Neuronal stem cell (in vitro differentiated cells): ENCODE measurements around the gene ZFP36L1.

ENCODE experiments used
- DNase-seq: peaks from one replicate; pipeline ENCODE4 v3.0.0-alpha.2; 2013; ENCODE audit warnings: low spot score
- H2AFZ ChIP-seq: one replicate; pipeline ENCODE4 v1.6.1; 2013; ENCODE audit warnings: mild to moderate bottlenecking, low read length, inconsistent platforms
- H2AK5ac ChIP-seq: 2 replicates; pipeline ENCODE4 v1.6.1; 2013; ENCODE audit warnings: low read depth, mild to moderate bottlenecking, inconsistent platforms, low read length, moderate library complexity, mixed read lengths
- H2BK120ac ChIP-seq: 2 replicates; pipeline ENCODE4 v1.6.1; 2013; ENCODE audit warnings: low read depth, mild to moderate bottlenecking, inconsistent platforms, low read length, moderate library complexity, mixed read lengths
- H2BK12ac ChIP-seq: one replicate; pipeline ENCODE4 v1.6.1; 2013; ENCODE audit warnings: low read length, inconsistent platforms
- H2BK15ac ChIP-seq: 2 replicates; pipeline ENCODE4 v1.6.1; 2013; ENCODE audit warnings: mild to moderate bottlenecking, low read length, inconsistent platforms, mixed read lengths
- H2BK5ac ChIP-seq: one replicate; pipeline ENCODE4 v1.6.1; 2013; ENCODE audit warnings: inconsistent platforms, mild to moderate bottlenecking, low read length, moderate library complexity
- H3K14ac ChIP-seq: one replicate; pipeline ENCODE4 v1.6.1; 2013; ENCODE audit warnings: low read length, inconsistent platforms
- H3K18ac ChIP-seq: 2 replicates; pipeline ENCODE4 v1.6.1; 2013; ENCODE audit warnings: low read length, inconsistent platforms
- H3K23ac ChIP-seq: 2 replicates; pipeline ENCODE4 v1.6.1; 2013; ENCODE audit warnings: low read depth, mild to moderate bottlenecking, mixed read lengths, low read length, inconsistent platforms; ENCODE audit not compliant: poor library complexity
- H3K27ac ChIP-seq: replicated peaks from 3 replicates; pipeline ENCODE4 v1.5.1; 2013; ENCODE audit warnings: low read length, inconsistent platforms
- H3K27me3 ChIP-seq, 3 experiments: 2 replicates each; pipeline ENCODE4 v1.6.1; 2013; ENCODE audit warnings: low read length in 3 of 3, mild to moderate bottlenecking in 2 of 3, inconsistent platforms in 1 of 3, low read depth in 1 of 3, mixed read lengths in 1 of 3, moderate library complexity in 1 of 3; ENCODE audit not compliant: control insufficient read depth in 3 of 3, insufficient read depth in 3 of 3
- H3K36me3 ChIP-seq, 2 donors: replicated peaks in 1 of 2; 2 replicates each; pipeline ENCODE4 v1.6.1; 2013; ENCODE audit warnings: low read length in 2 of 2; ENCODE audit not compliant: control insufficient read depth in 2 of 2, insufficient read depth in 2 of 2
- H3K4ac ChIP-seq: 2 replicates; pipeline ENCODE4 v1.6.1; 2013; ENCODE audit warnings: inconsistent platforms, mild to moderate bottlenecking, low read length, moderate library complexity
- H3K4me1 ChIP-seq, 2 donors: 1 replicate in 1 of 2; 2 replicates in 1 of 2; pipeline ENCODE4 v1.6.1; 2013; ENCODE audit warnings: low read length in 2 of 2, low read depth in 1 of 2; ENCODE audit not compliant: control insufficient read depth in 2 of 2, insufficient read depth in 1 of 2
- H3K4me2 ChIP-seq: one replicate; pipeline ENCODE4 v1.6.1; 2013; ENCODE audit warnings: mild to moderate bottlenecking, low read length, inconsistent platforms; ENCODE audit not compliant: insufficient read depth, poor library complexity, severe bottlenecking
- H3K4me3 ChIP-seq, 2 donors: 2 replicates each; pipeline ENCODE4 v1.5.1; 2013; ENCODE audit warnings: low read length in 2 of 2, mild to moderate bottlenecking in 2 of 2, inconsistent platforms in 1 of 2, moderate library complexity in 1 of 2
- H3K79me1 ChIP-seq: one replicate; pipeline ENCODE4 v1.6.1; 2013; ENCODE audit warnings: low read depth, mild to moderate bottlenecking, inconsistent platforms, low read length, moderate library complexity
- H3K9ac ChIP-seq: one replicate; pipeline ENCODE4 v1.6.1; 2013; ENCODE audit warnings: mild to moderate bottlenecking, low read depth, low read length, inconsistent platforms; ENCODE audit not compliant: poor library complexity
- H3K9me3 ChIP-seq, 2 donors: replicated peaks in 1 of 2; 2 replicates each; pipeline versions ENCODE3 to v1.6.1; 2013; ENCODE audit warnings: low read length in 2 of 2, mild to moderate bottlenecking in 2 of 2, inconsistent platforms in 1 of 2, low read depth in 1 of 2, mixed read lengths in 1 of 2, moderate library complexity in 1 of 2; ENCODE audit not compliant: control insufficient read depth in 2 of 2, insufficient read depth in 1 of 2
- H4K8ac ChIP-seq: one replicate; pipeline ENCODE4 v1.6.1; 2013; ENCODE audit warnings: low read depth, mild to moderate bottlenecking, inconsistent platforms, low read length, moderate library complexity
- H4K91ac ChIP-seq: one replicate; pipeline ENCODE4 v1.6.1; 2013; ENCODE audit warnings: low read length, low read depth, mild to moderate bottlenecking, inconsistent platforms; ENCODE audit not compliant: poor library complexity
- WGBS, 2 donors: extraction: QIAGEN DNeasy Blood & Tissue Kit; methylation state at CpG; one replicate each; pipeline ENCODE4 v1.1.7; 2013; ENCODE audit warnings: missing lambda C conversion rate in 2 of 2, mixed read lengths in 1 of 2; ENCODE audit not compliant: insufficient read length in 2 of 2, insufficient replicate concordance in 1 of 2; ENCODE audit errors: extremely low coverage in 2 of 2; 5-methylcytosine and 5-hydroxymethylcytosine counted together

ZFP36L1 gene

DNA sequence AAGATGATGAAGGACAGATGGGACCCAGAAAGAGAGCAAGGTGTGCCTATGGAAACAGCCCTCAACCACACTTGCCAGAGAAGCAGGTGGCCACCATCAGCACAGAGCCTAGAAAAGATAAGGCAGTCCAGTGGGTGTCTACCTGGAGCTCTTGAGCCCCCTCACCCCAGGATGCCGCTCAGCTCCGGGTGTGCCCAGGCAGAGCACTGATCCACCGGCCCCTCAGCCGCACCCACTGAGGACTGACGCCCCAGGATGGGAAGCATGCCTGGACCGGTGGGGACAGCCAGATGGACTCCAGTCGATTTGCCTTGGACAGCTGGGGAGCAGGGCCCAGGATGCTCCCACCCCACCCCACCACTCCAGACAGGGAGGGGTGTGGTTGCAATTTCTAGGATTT lies 15.1 kb upstream of the ZFP36L1 start:
- no peaks in the 10 kb centered on the region for H3K27me3 ChIP-seq
- no peak overlapping the region for H2AFZ ChIP-seq
- no peak overlapping the region for H4K8ac ChIP-seq
- H3K14ac ChIP-seq, result no peak overlapping the region
- DNase-seq, result no peak
- H3K18ac ChIP-seq, result peak overlapping the region; percentile 15
- H3K9ac ChIP-seq, result peak overlapping the region; percentile 22
- no peak overlapping the region for H2AK5ac ChIP-seq
- peak overlapping the region; percentile 10 for H2BK15ac ChIP-seq
- no peak overlapping the region for H3K4me3 ChIP-seq
- no peak overlapping the region for H2BK120ac ChIP-seq
- peaks cover 0 to 16% of the 10 kb centered on the region in 2 donors for H3K9me3 ChIP-seq
- H3K4ac ChIP-seq, result no peak overlapping the region
- no peak overlapping the region for H4K91ac ChIP-seq
- H3K4me2 ChIP-seq, result no peak overlapping the region
- H3K36me3 ChIP-seq, result no peaks in the 10 kb centered on the region
- H2BK5ac ChIP-seq, result peak overlapping the region; percentile 59
- no peak overlapping the region for H2BK12ac ChIP-seq
- no peaks in the 10 kb centered on the region for H3K79me1 ChIP-seq
- WGBS, 2 donors, result no CpG with 5 or more reads among the region's 7 CpGs
- no peak overlapping the region for H3K27ac ChIP-seq
- H3K23ac ChIP-seq, result no peak overlapping the region
- H3K4me1 ChIP-seq, result no peaks in the 10 kb centered on the region

DNA sequence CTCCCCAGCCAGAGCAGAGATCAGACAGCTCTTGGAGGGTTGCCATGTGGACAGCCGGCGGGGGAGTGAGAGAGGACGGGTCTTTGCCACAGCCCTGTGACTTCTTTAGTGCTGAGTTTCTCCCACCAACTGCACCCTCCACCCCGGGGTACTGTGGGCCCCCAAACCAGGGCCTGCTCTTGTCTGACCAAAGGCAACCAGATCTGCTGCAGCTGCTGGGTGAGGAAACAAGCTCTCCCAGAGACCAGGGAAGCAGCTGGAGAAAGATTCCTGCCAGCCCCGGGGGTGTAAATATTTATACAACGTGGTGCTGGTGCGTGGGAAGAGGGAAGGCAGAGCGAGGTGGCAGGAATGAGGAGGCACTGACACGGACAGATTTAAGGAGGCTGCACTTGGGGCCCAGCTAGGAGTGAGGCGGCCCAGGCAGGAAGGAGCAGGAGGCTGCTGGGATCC lies 14.3 kb upstream of the ZFP36L1 start:
- no peak for DNase-seq
- Histone ChIP-seq H2BK120ac (no peak overlapping the region), H3K36me3 (no peaks in the 10 kb centered on the region), H3K9me3 (peaks cover 0 to 19% of the 10 kb centered on the region in 2 donors), H2AFZ (no peak overlapping the region), H4K91ac (no peak overlapping the region), H3K18ac (peak overlapping the region; percentile 65), H3K27ac (no peak overlapping the region), H2BK5ac (peak overlapping the region; percentile 18), H3K4me2 (no peak overlapping the region), H2BK12ac (no peak overlapping the region), H4K8ac (no peak overlapping the region), H2AK5ac (no peak overlapping the region), H2BK15ac (peak overlapping the region; percentile 73), H3K14ac (no peak overlapping the region), H3K27me3 (no peaks in the 10 kb centered on the region), H3K23ac (no peak overlapping the region), H3K79me1 (no peaks in the 10 kb centered on the region), H3K4ac (no peak overlapping the region), H3K4me1 (no peaks in the 10 kb centered on the region), H3K9ac (no peak overlapping the region), H3K4me3 (no peak overlapping the region)
- no CpG with 5 or more reads among the region's 10 CpGs for whole genome bisulfite sequencing, 2 donors

DNA sequence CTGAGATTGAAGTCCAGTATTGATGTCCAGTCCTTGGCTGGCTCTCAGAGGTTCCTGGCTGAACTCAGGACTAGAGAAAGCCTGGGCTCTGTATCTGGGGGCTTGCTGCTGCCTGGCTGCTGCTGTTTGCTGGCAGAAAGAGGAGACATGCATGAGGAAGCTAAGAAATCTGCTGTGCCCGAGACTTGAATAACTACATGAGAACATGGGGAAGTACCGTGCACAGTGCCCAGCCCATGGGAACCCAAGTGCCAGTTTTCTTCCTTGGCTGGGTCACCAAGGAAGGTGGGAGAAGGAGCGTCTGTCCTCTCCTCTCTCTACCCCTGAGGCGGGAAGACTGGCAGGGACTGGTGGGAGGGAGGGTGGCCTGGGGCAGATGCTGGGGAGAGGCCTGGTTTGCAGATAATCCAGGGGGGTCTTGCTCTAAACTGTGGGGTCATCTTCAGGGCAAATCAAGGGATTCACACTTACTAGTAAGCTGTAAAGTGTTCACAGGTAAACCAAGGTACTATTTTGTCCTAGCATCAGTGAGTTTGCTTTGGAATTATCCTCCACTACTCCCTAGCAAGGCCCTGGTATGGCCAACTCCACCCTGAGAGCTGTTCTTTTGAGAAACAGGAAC lies 13.8 kb upstream of the ZFP36L1 start:
- Histone ChIP-seq H4K91ac (no peak overlapping the region), H2AFZ (no peak overlapping the region), H3K9ac (no peak overlapping the region), H3K4me3 (no peak overlapping the region), H3K4ac (no peak overlapping the region), H2BK120ac (no peak overlapping the region), H2BK5ac (peak overlapping the region; percentile 18), H3K36me3 (no peaks in the 10 kb centered on the region), H3K9me3 (peaks cover 0 to 24% of the 10 kb centered on the region in 2 donors), H3K23ac (no peak overlapping the region), H3K18ac (no peak overlapping the region), H3K4me1 (no peaks in the 10 kb centered on the region), H3K14ac (no peak overlapping the region), H2BK15ac (peak overlapping the region; percentile 73), H2AK5ac (peak overlapping the region; percentile 4), H3K4me2 (no peak overlapping the region), H3K27me3 (no peaks in the 10 kb centered on the region), H3K79me1 (no peaks in the 10 kb centered on the region), H2BK12ac (no peak overlapping the region), H4K8ac (no peak overlapping the region), H3K27ac (no peak overlapping the region)
- no peak for DNase-seq
- WGBS, 2 donors, result no CpG with 5 or more reads among the region's 4 CpGs

DNA sequence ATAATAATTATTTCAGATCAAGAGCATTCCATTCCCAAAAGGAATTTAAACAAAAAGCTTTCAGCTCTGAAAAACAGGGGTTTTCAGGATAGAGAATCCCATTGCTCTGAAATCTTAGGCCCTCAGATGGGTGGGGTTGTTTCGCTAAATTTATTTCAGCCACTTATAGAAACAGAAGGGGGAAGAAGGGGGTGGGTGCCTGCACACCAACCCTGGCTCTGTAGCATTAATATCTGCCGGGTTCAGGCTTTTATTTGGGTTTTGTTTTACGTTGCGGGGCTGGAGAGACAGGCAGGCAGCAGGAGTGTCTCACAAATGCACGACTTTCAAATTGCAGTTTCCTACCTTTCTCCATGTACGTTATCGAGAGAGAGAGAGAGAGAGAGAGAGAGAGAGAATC lies 12.5 kb upstream of the ZFP36L1 start:
- Histone ChIP-seq H3K14ac (no peak overlapping the region), H3K18ac (no peak overlapping the region), H3K4me2 (no peak overlapping the region), H3K36me3 (no peaks in the 10 kb centered on the region), H3K27ac (no peak overlapping the region), H3K4ac (no peak overlapping the region), H4K91ac (no peak overlapping the region), H3K4me3 (no peak overlapping the region), H2AFZ (no peak overlapping the region), H2BK15ac (no peak overlapping the region), H3K9ac (no peak overlapping the region), H3K9me3 (peaks cover 0 to 30% of the 10 kb centered on the region in 2 donors), H2BK120ac (no peak overlapping the region), H3K27me3 (no peaks in the 10 kb centered on the region), H2BK5ac (no peak overlapping the region), H2AK5ac (no peak overlapping the region), H3K4me1 (no peaks in the 10 kb centered on the region), H3K79me1 (no peaks in the 10 kb centered on the region), H4K8ac (no peak overlapping the region), H2BK12ac (no peak overlapping the region), H3K23ac (no peak overlapping the region)
- no CpG with 5 or more reads among the region's 7 CpGs for WGBS, 2 donors
- DNase-seq, result no peak
